ENCODE data around the gene ACACB.

ACACB gene

DNA sequence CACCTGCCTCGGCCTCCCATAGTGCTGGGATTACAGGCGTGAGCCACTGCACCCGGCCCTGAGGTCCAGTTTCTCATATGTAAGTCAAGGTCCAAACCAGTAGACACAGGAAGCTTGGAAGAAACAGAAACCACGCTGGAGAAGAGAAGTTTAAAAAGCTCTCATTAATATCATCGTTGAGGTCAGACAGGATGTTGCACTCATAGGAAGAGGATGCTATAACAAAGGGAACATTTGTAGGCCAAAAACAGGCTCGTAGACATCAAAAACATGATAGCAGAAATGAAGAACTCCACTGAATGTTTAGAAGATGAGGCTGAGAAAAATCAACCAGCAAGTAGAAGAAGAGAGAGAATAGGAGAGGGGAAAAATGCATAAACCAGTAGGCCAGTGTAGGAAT is 46.8 kb downstream of the ACACB start:
- no peak for TF ChIP-seq CTCF (IDR thresholded peaks at IDR 0.05; ENCODE audit: low read depth, low read length)
- no peaks in the 10 kb centered on the region for H3K27me3 ChIP-seq (ENCODE audit: insufficient read depth, low read depth, severe bottlenecking)
- DNase-seq: no peak
- H3K27ac ChIP-seq: no peak overlapping the region
- H3K4me3 ChIP-seq (ENCODE audit: low read depth, low read length): no peak overlapping the region
- no peaks in the 10 kb centered on the region for H3K36me3 ChIP-seq
- no peaks in the 10 kb centered on the region for H3K9me3 ChIP-seq (ENCODE audit: severe bottlenecking)

DNA sequence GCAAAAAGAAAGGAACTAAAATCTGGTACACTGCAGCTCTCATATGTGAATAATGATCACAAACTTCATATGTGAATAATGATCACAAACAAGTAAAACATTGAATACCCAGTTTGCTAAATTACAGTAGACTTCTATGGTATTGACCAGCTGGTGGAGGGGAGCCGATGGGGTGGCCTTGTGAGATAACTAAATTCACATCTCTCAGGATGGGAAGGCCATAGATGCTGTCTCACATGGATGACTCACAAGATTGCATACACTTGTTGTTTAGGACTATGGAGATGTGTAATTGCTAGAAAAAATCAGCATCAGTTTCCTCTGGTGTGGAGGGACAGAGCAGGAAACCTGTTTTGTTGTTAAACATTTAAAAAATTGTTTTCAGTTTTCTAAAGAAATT is 49.2 kb downstream of the ACACB start:
- no peak for TF ChIP-seq CTCF (IDR thresholded peaks at IDR 0.05; ENCODE audit: low read depth, low read length)
- H3K27ac ChIP-seq: no peak overlapping the region

DNA sequence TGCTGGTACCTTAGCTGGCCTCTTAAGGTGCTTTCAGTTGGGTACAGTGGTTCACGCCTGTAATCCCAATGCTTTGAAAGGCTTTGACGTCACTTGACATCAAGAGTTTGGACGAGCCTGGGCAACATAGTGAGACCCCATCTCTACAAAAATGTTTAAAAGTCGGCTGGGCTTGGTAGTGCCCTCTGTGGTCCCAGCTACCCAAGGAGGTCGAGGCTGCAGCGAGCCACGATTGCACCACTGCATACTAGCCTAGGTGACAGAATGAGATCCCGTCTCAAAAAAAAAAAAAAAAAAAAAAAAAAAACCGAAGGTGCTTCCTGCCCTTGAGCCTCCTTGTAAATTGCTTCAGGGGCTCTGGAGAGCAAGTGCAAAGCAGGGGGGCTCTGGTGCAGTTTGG is 50.0 kb downstream of the ACACB start:
- TF ChIP-seq CTCF (IDR thresholded peaks at IDR 0.05; ENCODE audit: low read depth, low read length): no peak
- no peaks in the 10 kb centered on the region for H3K36me3 ChIP-seq
- no peaks in the 10 kb centered on the region for H3K9me3 ChIP-seq (ENCODE audit: severe bottlenecking)
- no peak for DNase-seq
- no peak overlapping the region for H3K4me3 ChIP-seq (ENCODE audit: low read depth, low read length)
- H3K27me3 ChIP-seq (ENCODE audit: insufficient read depth, low read depth, severe bottlenecking): no peaks in the 10 kb centered on the region
- no peak overlapping the region for H3K27ac ChIP-seq

More for the DNA sequence above, 49.2 kb downstream of the ACACB start:
- H3K9me3 ChIP-seq (ENCODE audit: severe bottlenecking): no peaks in the 10 kb centered on the region
- H3K36me3 ChIP-seq: no peaks in the 10 kb centered on the region
- H3K4me3 ChIP-seq (ENCODE audit: low read depth, low read length): no peak overlapping the region
- H3K27me3 ChIP-seq (ENCODE audit: insufficient read depth, low read depth, severe bottlenecking): no peaks in the 10 kb centered on the region
- DNase-seq: no peak

DNA sequence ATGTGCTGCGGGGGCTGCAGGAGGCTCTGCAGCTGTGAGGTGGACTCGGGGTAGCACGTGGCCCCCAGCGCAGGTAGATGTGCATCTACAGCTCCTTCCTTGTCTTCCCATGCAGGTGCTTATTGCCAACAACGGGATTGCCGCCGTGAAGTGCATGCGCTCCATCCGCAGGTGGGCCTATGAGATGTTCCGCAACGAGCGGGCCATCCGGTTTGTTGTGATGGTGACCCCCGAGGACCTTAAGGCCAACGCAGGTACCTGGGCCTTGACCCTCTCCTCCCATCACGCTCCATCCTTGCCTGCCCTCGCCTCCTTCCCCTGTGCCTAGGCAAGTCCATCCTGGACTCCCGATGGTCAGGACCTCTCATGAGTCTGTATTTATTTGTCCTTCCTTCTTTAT is 51.4 kb downstream of the ACACB start:
- H3K4me3 ChIP-seq (ENCODE audit: low read depth, low read length): no peak overlapping the region
- no peaks in the 10 kb centered on the region for H3K9me3 ChIP-seq (ENCODE audit: severe bottlenecking)
- no peaks in the 10 kb centered on the region for H3K27me3 ChIP-seq (ENCODE audit: insufficient read depth, low read depth, severe bottlenecking)
- no peak for TF ChIP-seq CTCF (IDR thresholded peaks at IDR 0.05; ENCODE audit: low read depth, low read length)
- no peak overlapping the region for H3K27ac ChIP-seq
- peaks cover 5% of the 10 kb centered on the region; the same call in 1 of the 2 replicates for H3K36me3 ChIP-seq
- DNase-seq: no peak

GRCh38 chr12:109169262-109169661 is 52.9 kb downstream of the ACACB start:
- no peak for TF ChIP-seq CTCF (IDR thresholded peaks at IDR 0.05; ENCODE audit: low read depth, low read length)
- DNase-seq: no peak
- H3K36me3 ChIP-seq: peaks cover 10% of the 10 kb centered on the region; the same call in 1 of the 2 replicates
- no peak overlapping the region for H3K4me3 ChIP-seq (ENCODE audit: low read depth, low read length)
- no peaks in the 10 kb centered on the region for H3K9me3 ChIP-seq (ENCODE audit: severe bottlenecking)
- H3K27ac ChIP-seq: no peak overlapping the region
- H3K27me3 ChIP-seq (ENCODE audit: insufficient read depth, low read depth, severe bottlenecking): no peaks in the 10 kb centered on the region

DNA sequence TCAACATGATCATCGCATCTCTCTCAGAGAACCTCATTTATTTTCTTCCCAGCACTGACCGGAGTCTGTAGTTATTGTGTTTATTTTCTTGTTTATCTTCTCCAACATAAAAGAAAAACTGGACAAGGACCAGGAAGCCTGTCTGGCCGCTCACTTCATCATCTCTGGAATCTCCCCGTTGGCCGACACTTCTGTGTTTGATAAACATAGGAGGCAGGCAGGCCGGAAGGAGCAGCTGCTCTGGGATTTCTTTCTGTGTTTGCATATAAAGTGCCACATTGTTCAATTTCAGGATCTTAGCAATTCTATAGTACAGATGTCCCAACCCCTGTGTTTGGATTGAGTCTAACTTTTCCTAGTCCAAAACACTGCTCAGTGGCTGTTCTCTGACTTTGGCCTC is 53.3 kb downstream of the ACACB start:
- Histone ChIP-seq H3K27me3 (ENCODE audit: insufficient read depth, low read depth, severe bottlenecking) (no peaks in the 10 kb centered on the region), H3K27ac (no peak overlapping the region), H3K4me3 (ENCODE audit: low read depth, low read length) (no peak overlapping the region), H3K9me3 (ENCODE audit: severe bottlenecking) (no peaks in the 10 kb centered on the region), H3K36me3 (peaks cover 10% of the 10 kb centered on the region; the same call in 1 of the 2 replicates)
- no peak for TF ChIP-seq CTCF (IDR thresholded peaks at IDR 0.05; ENCODE audit: low read depth, low read length)
- DNase-seq: no peak

All from WERI-Rb-1 (cell line).